Activated T-cell treated with anti-CD3 and anti-CD28 coated beads for 48 hours (primary cell): ENCODE results near the gene MAP1LC3A.

Source experiments
- DNase-seq: peaks from one replicate; pipeline ENCODE4 v3.0.0-alpha.2; 2020; ENCODE audit warnings: low read depth

The MAP1LC3A gene

GRCh38 chr20:34529742-34530141 lies 28.8 kb upstream of the MAP1LC3A start:
- no peak for DNase-seq

GRCh38 chr20:34530342-34530741 lies 28.2 kb upstream of the MAP1LC3A start:
- DNase-seq: no peak

- no peak for DNase-seq
Measured at GRCh38 chr20:34531608-34532265, 26.8 kb upstream of the MAP1LC3A start.

GRCh38 chr20:34532320-34532719 lies 26.2 kb upstream of the MAP1LC3A start:
- DNase-seq: no peak

GRCh38 chr20:34532756-34533155 lies 25.8 kb upstream of the MAP1LC3A start:
- DNase-seq: no peak

- DNase-seq: no peak
Measured at GRCh38 chr20:34534391-34535165, 23.9 kb upstream of the MAP1LC3A start.

GRCh38 chr20:34535301-34535840 lies 23.1 kb upstream of the MAP1LC3A start:
- DNase-seq: no peak

GRCh38 chr20:34535857-34536256 lies 22.7 kb upstream of the MAP1LC3A start:
- no peak for DNase-seq

- peak; percentile 35 for DNase-seq
Measured at GRCh38 chr20:34536798-34537394, 21.6 kb upstream of the MAP1LC3A start.

- DNase-seq: no peak
Measured at GRCh38 chr20:34537651-34538050, 20.9 kb upstream of the MAP1LC3A start.

- DNase-seq: peak; percentile 54
Measured at GRCh38 chr20:34538671-34539123, 19.8 kb upstream of the MAP1LC3A start.

GRCh38 chr20:34539756-34540155 lies 18.8 kb upstream of the MAP1LC3A start:
- no peak for DNase-seq

- DNase-seq: no peak
Measured at GRCh38 chr20:34540596-34541263, 17.8 kb upstream of the MAP1LC3A start.

- DNase-seq: no peak
Measured at GRCh38 chr20:34541264-34541901, 17.1 kb upstream of the MAP1LC3A start.

GRCh38 chr20:34541917-34542316 lies 16.6 kb upstream of the MAP1LC3A start:
- no peak for DNase-seq

- DNase-seq: no peak
Measured at GRCh38 chr20:34542439-34542838, 16.1 kb upstream of the MAP1LC3A start.

GRCh38 chr20:34543463-34544056 lies 15.0 kb upstream of the MAP1LC3A start:
- no peak for DNase-seq

GRCh38 chr20:34544109-34544796 lies 14.3 kb upstream of the MAP1LC3A start:
- DNase-seq: no peak

GRCh38 chr20:34546751-34547181 lies 11.8 kb upstream of the MAP1LC3A start:
- no peak for DNase-seq

- no peak for DNase-seq
Measured at GRCh38 chr20:34547844-34548613, 10.5 kb upstream of the MAP1LC3A start.
